HG03378 (cell line): ENCODE measurements around the gene MICAL2.

Experiments
- ATAC-seq: cut with Tn5 transposase; IDR thresholded peaks from one replicate; pipeline ENCODE4 v1.9.1; 2021; ENCODE audit warnings: mild to moderate bottlenecking, moderate library complexity; ENCODE audit not compliant: unreplicated experiment

Gene MICAL2

GRCh38 chr11:12279672-12280108, 169.3 kb downstream of the MICAL2 start:
- no peak for ATAC-seq

GRCh38 chr11:12280199-12280837, 169.9 kb downstream of the MICAL2 start:
- ATAC-seq = no peak

DNA sequence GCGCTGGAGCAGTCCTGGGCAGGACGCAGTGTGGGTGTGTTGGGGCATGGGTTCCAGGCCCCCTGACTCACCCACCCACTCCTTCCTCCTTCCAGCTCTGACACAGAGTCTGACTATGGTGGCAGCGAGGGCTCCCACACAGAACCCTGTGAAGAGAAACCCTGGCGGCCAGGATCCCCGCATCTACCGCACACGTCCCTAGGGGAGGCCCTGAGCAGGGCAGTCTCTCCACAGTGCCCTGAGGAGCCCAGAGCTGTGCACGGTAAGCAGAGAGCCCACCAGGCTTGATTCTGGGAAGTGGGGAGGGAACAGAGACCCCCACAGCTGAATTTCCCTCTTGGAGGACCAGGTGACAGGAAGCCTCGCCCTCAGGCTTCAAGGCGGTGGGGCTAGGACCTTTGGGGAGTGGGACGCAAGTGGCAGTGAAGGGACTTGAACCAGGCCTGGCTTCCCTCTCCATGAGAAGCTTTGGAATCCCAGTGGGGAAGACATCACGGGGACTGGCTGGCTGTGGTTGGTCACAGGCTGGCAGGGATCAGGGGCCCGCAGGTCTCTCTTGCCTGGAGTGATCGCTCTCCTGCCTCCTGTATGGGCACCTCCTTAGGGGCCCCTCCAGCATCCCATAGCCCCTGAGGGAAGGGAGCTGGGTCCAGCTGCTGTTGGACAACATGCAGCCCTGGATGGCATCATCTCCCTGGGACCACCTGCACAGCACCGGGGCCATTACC, 170.6 kb downstream of the MICAL2 start:
- ATAC-seq = no peak

- no peak for ATAC-seq
Observed at GRCh38 chr11:12281571-12282478, 171.4 kb downstream of the MICAL2 start.

GRCh38 chr11:12282676-12283075, 172.3 kb downstream of the MICAL2 start:
- ATAC-seq = no peak

GRCh38 chr11:12284316-12285050, 174.1 kb downstream of the MICAL2 start:
- ATAC-seq = no peak

DNA sequence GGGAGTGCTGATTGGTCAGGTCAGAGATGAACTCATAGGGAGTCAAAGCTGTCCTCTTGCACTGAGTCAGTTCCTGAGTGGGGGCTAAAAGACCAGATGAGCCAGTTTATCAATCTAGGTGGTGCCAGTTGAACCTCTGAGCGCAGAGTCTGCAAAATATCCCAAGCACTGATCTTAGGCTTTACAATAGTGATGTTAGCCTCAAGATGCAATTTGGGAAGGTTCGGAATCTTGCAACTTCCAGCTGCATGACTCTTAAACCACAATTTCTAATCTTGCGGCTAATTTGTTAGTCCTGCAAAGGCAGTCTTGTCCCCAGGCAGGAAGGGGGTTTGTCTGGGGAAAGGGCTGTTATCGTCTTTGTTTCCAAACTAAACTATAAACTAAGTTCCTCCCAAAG, 174.7 kb downstream of the MICAL2 start:
- no peak for ATAC-seq

DNA sequence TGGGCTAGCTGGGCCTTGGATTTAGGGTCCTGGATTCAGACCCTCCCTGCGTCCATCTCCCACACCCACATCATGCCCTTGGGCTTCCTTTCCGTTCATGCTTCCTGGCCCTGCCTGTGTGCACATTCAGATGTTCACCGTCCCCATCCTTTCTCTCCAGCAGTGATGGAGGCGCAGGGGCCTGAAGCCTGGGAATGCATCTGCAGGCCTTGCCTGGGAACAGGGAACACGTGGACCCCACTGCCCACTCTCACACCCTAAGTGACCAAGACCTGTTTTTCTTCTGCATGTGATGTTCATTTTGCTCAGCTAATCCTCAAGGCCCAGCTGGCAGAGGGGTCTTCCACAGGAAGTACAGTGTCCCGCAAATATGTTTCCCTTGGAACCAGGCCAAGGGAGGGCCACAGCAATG, 175.4 kb downstream of the MICAL2 start:
- ATAC-seq = no peak

DNA sequence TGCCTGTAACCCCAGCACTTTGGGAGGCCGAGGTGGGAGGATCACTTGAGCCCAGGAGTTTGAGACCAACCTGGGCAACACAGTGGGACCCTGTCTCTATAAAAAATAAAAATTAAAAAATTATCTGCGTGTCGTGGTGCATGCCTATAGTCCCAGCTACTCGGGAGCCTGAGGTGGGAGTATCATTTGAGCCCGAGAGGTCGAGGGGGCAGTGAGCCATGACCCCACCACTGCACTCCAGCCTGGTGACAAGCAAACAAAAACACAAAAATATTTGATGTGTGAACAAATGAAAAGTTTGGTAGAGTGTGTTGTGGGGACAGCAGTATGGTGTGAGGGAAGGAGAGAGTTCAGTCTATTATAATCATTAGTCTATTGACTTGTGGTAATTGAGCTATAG, 176.2 kb downstream of the MICAL2 start:
- ATAC-seq = no peak

- no peak for ATAC-seq
Observed at GRCh38 chr11:12287009-12287373, 176.6 kb downstream of the MICAL2 start.

DNA sequence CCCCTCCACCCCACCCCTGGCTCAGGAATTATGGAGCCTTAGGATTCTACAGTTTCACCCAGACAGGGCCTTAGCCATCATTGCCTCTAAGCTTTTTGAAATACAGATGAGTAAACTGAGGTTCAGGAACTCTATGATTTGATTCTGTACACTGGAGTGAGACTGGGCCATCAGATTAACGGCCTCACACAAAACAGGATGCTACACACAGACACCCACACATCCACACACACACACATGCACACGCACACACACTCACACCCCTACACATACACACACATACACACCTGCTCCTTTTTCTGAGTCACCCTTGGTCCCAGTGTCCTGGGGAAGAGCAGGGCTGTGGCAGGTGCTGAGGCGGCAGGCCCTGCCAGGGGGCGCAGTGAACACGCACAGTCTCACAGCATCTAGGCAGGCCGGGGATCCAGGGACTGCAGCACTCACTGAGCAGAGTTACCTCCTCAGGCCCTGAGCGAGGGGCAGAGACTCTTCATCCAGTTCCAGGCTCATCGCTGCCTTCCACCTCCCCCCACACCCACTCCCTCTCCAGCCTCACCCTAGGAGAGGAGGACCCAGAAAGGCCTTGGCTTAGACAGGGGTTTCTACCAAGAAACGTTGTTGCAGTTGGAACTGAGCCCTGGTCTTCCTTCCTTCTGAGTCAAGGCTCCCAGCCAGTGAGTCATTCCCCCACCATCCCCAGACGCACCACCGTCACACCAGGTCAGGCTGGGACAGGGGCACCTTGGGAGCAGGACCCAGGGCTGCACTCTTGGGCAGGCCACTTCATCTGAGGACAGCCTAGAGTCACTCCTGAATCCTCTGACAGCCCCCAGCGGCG, 177.2 kb downstream of the MICAL2 start:
- ATAC-seq = no peak

DNA sequence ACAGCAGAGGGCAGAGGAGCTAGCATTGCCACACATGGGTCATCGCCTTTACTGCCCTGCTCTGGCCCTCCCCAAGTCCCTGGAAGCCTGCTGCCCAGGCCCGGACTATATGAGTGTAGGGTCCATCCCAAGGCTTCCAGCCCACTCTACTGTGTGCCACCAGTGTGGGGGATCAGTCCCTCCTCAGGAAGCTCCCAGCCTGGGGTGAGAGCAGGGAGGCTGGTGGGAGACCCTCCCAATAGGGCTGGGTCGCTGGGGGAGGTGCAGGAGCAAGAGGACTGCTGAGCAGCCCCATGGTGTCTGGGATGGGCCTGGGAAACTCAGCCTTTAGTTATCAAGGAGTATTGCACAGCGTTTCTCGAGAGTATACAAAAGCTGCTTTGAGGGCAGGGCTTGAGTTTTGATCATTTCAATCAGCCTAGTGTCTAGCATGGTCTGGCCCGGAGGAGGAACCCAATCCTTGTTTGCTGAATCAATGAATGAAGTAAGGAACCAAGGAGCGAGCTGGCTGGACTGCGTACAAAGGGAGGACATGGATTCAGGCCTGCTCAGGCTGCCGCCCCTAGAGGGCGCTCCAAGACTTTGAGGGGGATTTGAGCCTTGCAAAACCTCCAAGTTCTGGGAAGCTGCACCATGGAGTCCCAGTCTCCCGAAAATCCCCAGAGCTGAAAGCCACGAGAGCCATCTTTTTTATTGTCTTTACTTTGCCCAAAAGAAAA, 178.0 kb downstream of the MICAL2 start:
- ATAC-seq = no peak

- no peak for ATAC-seq
Observed at GRCh38 chr11:12288931-12289666, 178.7 kb downstream of the MICAL2 start.

DNA sequence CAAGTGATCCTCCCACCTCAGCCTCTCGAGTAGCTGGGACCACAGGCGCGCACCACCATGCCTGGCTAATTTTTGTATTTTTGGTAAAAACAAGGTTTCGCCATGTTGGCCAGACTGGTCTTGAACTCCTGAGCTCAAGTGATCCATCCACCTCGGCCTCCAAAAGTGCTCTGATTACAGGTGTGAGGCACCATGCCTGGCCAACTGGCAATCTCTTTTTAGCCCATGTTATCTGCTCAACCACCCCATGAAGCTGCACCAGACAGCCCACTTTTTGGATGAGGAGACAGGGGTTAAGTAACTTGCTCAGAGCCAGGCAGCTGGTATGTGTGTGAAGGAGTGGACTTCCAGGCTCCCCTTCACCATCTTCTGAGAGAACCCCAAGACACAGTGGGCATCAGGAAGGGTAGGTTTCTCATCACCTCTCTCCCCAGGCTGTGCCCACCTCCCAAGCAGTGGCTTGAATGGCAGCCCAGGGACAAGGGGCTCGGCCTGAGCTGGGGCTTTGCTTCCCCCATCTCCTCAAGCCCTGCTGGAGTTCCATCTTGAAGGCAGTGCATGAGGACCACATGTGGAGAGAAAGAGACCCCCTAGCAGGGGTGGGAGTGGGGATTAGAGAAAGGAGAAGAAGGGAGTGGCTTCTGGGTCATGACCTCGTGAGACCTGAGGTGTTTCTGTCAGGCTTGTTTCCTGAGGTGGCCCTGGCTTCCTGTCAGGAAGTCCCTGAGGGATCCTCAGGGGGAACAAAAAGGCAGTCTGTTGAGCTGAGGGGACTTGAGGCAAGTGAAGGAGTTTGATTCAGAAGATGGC, 179.5 kb downstream of the MICAL2 start:
- no peak for ATAC-seq

GRCh38 chr11:12290477-12290922, 180.1 kb downstream of the MICAL2 start:
- no peak for ATAC-seq

DNA sequence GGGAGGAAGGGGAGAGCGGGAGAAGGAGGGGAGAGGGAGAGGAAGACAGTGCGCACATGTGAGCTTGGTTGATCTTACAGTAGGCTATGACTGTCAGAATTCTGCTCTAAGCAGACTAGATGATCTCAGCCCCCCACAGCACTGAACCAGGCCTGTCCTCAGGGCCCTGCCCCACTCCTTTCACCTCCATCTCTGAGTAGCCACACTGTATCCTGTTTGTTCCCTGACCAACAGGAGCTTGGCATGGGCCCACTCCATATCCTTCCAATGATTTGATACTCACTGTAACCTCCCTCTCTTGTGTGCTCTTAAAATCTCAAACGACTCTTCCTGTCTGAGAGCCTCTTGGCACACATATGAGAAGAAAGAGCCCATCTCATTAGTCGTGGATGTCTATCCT, 180.9 kb downstream of the MICAL2 start:
- no peak for ATAC-seq

GRCh38 chr11:12291766-12292165, 181.4 kb downstream of the MICAL2 start:
- no peak for ATAC-seq

- no peak for ATAC-seq
Observed at GRCh38 chr11:12292766-12293165, 182.4 kb downstream of the MICAL2 start.
